Mammary epithelial cell (primary cell): ENCODE data around the gene LMOD1.

ENCODE experiments used
- CTCF ChIP-seq, 2 donors: IDR thresholded peaks in 1 of 2; conservative IDR thresholded peaks in 1 of 2; 2 replicates each; pipeline ENCODE4 v1.5.1; 2011 to 2012; ENCODE audit warnings: inconsistent platforms in 2 of 2, low read length in 2 of 2, mild to moderate bottlenecking in 2 of 2, control low read depth in 1 of 2, low read depth in 1 of 2; ENCODE audit not compliant: insufficient read depth in 1 of 2; ENCODE audit errors: extremely low read depth in 1 of 2
- EZH2 ChIP-seq: IDR thresholded peaks from 2 replicates; pipeline ENCODE4 v1.6.1; 2012; ENCODE audit warnings: low read length, inconsistent platforms, borderline replicate concordance

GRCh38 chr1:201958348-201958747 lies 12.0 kb upstream of the LMOD1 start:
- TF ChIP-seq CTCF (conservative IDR thresholded peaks at IDR 0.05 in 1 of 2, IDR thresholded peaks at IDR 0.05 in 1 of 2; ENCODE audit: extremely low read depth in 1 of 2, insufficient read depth in 1 of 2, low read depth in 1 of 2, low read length in 2 of 2) (no peak), EZH2 (no peak)
